ENCODE data around the gene LPAR1. TPM values are rescaled to one million over a fixed set of nuclear protein-coding genes. Genes with fewer than 3 reads are reported as not detected.
"Not testable (repeated sequence)": the region's sequence is repeated elsewhere in the genome, so short reads cannot be mapped to it uniquely, and the experiment has no call there.

The LPAR1 gene
- total and polyA plus RNA-seq, 10 donors, result 8.1 to 63.8 (median 34.4) TPM

DNA sequence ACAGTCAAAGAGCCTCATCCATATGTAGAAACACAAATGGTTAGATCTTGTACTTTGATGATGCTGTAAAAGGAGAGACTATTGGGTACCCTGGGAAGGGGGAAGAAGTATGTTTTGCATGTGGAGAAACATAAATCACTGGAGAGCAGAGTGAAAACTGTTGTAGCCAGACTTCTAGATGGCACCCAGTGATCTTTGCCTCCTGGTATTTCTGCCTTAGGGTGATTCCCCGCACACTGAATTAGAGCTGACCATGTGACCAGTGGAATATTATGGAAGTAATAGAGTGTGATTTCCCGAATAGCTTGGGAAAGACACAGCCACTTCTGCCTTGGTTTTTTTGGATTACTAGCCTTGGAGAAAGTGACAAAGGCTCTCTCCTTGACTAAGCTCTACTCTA, 174.3 kb downstream of the LPAR1 start:
- Histone ChIP-seq H3K4me1 (no peaks in the 10 kb centered on the region), H3K9me3 (peaks cover 0 to 44% (median 38%) of the 10 kb centered on the region in 8 donors), H3K4me3 (no peak overlapping the region), H3K27me3 (replicated peaks in 1 of 7) (no peaks in the 10 kb centered on the region), H3K27ac (no peak overlapping the region), H3K36me3 (no peaks in the 10 kb centered on the region)
- TF ChIP-seq POLR2A (IDR thresholded peaks at IDR 0.05) (no peak), POLR2AphosphoS5 (IDR thresholded peaks at IDR 0.05) (no peak)
- TF ChIP-seq, protein P1, sequence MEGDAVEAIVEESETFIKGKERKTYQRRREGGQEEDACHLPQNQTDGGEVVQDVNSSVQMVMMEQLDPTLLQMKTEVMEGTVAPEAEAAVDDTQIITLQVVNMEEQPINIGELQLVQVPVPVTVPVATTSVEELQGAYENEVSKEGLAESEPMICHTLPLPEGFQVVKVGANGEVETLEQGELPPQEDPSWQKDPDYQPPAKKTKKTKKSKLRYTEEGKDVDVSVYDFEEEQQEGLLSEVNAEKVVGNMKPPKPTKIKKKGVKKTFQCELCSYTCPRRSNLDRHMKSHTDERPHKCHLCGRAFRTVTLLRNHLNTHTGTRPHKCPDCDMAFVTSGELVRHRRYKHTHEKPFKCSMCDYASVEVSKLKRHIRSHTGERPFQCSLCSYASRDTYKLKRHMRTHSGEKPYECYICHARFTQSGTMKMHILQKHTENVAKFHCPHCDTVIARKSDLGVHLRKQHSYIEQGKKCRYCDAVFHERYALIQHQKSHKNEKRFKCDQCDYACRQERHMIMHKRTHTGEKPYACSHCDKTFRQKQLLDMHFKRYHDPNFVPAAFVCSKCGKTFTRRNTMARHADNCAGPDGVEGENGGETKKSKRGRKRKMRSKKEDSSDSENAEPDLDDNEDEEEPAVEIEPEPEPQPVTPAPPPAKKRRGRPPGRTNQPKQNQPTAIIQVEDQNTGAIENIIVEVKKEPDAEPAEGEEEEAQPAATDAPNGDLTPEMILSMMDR (IDR thresholded peaks at IDR 0.05 in 8 of 11, conservative IDR thresholded peaks at IDR 0.05 in 3 of 11), result no peak
- DNase-seq, result no peak
- intact Hi-C loops (cut with DNase I; ENCODE audit: low total_unique reads), result no loop called here
- 45 to 88% (median 77%) methylated on average over 2 of the region's 2 CpGs for WGBS, 5 donors

DNA sequence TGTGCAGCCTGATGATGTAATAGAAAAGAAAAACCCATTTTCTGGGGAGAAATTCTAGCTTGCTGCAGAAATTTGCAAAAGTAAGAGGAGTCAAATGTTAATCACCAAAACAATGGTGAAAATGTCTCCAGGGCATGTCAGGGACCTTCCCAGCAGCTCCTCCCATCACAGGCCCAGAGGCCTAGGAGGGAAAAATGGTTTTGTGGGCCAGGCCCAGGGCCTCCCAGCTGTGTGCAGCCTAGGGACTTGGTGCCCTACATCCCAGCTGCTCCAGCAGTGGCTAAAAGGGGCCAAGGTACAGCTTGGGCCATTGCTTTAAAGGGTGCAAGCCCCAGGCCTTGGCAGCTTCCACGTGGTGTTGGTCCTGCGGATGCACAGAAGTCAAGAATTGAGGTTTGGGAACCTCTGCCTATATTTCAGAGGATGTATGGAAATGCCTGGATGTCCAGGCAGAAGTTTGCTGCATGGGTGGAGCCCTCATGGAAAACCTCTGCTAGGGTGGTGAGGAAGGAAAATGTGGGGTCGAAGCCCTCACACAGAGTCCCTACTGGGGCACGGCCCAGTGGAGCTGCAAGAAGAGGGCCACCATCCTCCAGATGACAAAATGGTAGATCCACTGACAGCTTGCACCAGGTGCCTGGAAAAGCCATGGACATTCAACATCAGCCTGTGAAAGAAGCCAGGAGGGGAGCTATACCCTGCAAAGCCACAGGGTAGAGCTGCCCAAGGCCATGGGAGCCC, 176.7 kb downstream of the LPAR1 start:
- H3K27ac ChIP-seq; H3K27me3 ChIP-seq (replicated peaks in 1 of 7); intact Hi-C loops (cut with DNase I; ENCODE audit: low total_unique reads); DNase-seq; H3K4me3 ChIP-seq; H3K36me3 ChIP-seq; H3K4me1 ChIP-seq: not testable (repeated sequence)
- 80 to 95% (median 82%) methylated on average over 4 of the region's 4 CpGs for WGBS, 5 donors
- H3K9me3 ChIP-seq, result peaks cover 0 to 44% (median 38%) of the 10 kb centered on the region in 8 donors

DNA sequence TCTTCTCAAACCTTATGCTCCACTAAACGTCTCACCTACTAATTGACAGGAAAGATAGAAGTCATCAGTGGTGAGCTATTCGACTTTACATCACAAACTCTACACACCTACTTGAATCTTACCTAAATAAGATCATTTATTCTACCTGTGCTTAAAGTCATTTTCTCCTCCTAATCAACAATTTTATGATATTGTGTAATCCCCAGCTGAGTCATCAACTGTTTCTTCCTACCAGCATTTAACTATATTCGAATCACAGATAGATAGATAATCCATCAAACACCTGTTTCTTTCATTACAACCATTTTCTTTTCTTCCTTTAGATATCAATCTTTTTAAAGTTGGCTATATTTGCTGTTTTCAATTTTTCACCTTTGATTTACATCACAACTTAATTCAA, 181.5 kb downstream of the LPAR1 start:
- H3K9me3 ChIP-seq, result peaks cover 0 to 48% (median 36%) of the 10 kb centered on the region in 8 donors
- no peaks in the 10 kb centered on the region for H3K4me1 ChIP-seq
- no peak for DNase-seq
- no peak overlapping the region for H3K27ac ChIP-seq
- 64 to 87% (median 67%) methylated on average over 3 of the region's 3 CpGs for WGBS, 5 donors
- H3K4me3 ChIP-seq, result no peak overlapping the region
- H3K36me3 ChIP-seq, result no peaks in the 10 kb centered on the region
- TF ChIP-seq POLR2AphosphoS5 (IDR thresholded peaks at IDR 0.05), result no peak
- TF ChIP-seq POLR2A (IDR thresholded peaks at IDR 0.05), result no peak
- TF ChIP-seq, protein P1 (IDR thresholded peaks at IDR 0.05 in 8 of 11, conservative IDR thresholded peaks at IDR 0.05 in 3 of 11), result no peak
- H3K27me3 ChIP-seq (replicated peaks in 1 of 7), result no peaks in the 10 kb centered on the region
- intact Hi-C loops (cut with DNase I; ENCODE audit: low total_unique reads), result no loop called here

DNA sequence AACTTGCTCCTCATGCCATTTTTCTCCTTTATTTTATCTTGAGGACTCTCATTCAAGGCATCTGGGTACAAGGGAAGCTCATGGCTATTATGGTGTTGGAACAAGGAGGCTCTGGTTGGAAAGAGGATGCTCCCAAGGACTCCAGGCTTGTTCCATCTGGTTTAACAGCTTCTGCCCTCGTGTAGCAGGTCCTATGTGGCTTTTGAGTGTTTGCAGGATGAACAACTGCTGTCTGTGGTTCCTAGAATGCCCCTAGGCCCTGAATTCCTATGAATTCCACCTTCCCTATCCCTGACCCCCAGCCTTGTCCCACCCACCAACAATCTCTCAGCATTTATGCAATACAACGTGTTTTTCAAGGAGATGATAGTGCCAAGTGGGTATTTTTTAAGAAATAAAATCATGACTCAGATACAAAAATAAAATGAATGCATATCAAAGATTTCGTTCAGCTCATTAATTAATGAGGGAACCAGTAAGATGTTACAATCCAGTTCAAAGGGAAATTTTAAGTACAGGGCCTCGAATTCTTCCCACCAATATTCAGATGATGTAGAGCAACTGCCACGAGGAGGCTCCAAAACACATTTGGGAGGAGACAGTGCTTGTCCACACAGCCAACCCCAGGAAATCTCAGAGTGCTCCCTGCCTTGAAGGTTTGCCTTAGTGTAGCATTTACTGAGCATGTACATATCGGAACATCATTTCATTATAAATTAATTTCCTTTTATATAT, 187.7 kb downstream of the LPAR1 start:
- H3K9me3 ChIP-seq, result peaks cover 0 to 17% (median 11%) of the 10 kb centered on the region in 8 donors
- 69 to 85% (median 73%) methylated on average over 6 of the region's 6 CpGs for WGBS, 5 donors
- H3K27ac ChIP-seq, result no peak overlapping the region
- no peaks in the 10 kb centered on the region for H3K27me3 ChIP-seq (replicated peaks in 1 of 7)
- H3K4me1 ChIP-seq, result no peaks in the 10 kb centered on the region
- H3K36me3 ChIP-seq, result no peaks in the 10 kb centered on the region
- TF ChIP-seq POLR2A (IDR thresholded peaks at IDR 0.05) (no peak), POLR2AphosphoS5 (IDR thresholded peaks at IDR 0.05) (no peak)
- TF ChIP-seq, protein P1 (IDR thresholded peaks at IDR 0.05 in 8 of 11, conservative IDR thresholded peaks at IDR 0.05 in 3 of 11), result no peak
- intact Hi-C loops (cut with DNase I; ENCODE audit: low total_unique reads), result no loop called here
- no peak for DNase-seq
- H3K4me3 ChIP-seq, result no peak overlapping the region
